Activated CD8-positive, alpha-beta memory T cell treated with anti-CD3 and anti-CD28 coated beads, Interleukin-2, amount 50 U/mL, for 24 hours (primary cell): ENCODE data around the gene RBMS1.

ENCODE experiments used
- DNase-seq: peaks from one replicate; pipeline ENCODE4 v3.0.0-alpha.2; 2020; ENCODE audit errors: extremely low read depth

Gene RBMS1

GRCh38 chr2:160278101-160278878 is 215.3 kb downstream of the RBMS1 start:
- DNase-seq = no peak

DNA sequence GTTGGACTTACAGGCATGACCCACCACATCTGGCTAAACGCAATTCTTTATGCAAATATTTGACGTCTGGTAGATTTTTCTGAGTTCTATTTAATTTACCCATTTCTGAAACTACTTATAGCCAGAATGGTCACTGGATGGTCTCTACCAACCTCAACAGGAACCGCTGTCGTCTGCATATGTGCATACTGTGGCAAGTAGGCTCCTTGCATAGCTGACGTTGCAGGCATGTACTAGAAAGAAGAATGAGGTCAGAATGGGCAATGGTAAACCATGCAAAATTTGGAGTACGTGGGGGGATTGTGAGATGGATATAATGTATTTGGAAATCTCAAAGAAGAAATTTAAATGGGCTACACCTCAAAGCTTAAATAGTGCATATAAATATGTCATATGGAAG is 216.5 kb downstream of the RBMS1 start:
- DNase-seq = no peak

- no peak for DNase-seq
These were observed 218.0 kb downstream of the RBMS1 start for GRCh38 chr2:160275656-160276055.

DNA sequence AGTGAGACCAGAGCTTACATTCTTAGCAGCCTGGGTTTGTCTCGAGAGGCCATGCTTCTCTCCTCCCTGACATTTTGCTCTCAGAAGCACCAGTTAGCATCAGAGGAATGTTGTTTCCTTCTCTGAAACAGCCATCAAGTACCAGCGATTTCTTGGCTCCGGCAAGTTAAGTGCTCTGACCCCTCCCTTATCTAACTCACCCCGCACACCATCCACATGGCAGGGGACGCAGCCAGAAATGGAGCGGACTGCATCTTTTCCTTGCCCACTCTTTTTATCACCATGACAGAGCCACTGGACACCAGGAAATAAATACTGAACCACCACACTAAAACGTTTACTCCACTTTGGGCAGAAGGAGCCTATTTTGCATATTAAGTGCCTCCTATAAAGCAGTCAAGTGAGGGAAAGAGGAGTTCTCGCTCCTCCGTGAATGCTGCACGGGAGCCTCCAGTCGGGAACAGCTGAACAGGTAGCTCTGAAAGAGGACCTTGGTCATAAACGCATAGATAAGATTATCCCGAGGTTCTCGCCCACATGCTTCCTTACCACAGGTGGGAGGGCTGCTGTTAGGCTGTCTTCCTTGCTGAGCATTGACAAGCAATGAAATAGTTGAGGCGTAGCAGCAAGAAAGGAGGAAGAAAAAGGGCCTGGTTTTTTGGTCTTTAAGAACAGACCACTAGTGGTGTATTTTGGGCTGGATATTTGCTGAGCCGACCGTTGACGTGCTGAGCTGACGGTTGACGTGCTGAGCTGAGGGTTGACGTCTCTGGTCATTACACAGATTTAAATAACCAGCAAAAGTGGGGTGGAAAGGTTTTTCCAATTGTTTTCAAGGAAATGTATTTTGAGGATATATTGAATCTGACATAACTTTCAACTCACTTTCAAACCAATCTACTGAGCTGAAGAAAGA is 222.2 kb downstream of the RBMS1 start:
- DNase-seq = no peak

GRCh38 chr2:160270571-160271113 is 223.0 kb downstream of the RBMS1 start:
- no peak for DNase-seq

- DNase-seq = peak; percentile 24
These were observed 223.6 kb downstream of the RBMS1 start for GRCh38 chr2:160269803-160270570.

- DNase-seq = no peak
These were observed 224.2 kb downstream of the RBMS1 start for GRCh38 chr2:160269365-160269764.

DNA sequence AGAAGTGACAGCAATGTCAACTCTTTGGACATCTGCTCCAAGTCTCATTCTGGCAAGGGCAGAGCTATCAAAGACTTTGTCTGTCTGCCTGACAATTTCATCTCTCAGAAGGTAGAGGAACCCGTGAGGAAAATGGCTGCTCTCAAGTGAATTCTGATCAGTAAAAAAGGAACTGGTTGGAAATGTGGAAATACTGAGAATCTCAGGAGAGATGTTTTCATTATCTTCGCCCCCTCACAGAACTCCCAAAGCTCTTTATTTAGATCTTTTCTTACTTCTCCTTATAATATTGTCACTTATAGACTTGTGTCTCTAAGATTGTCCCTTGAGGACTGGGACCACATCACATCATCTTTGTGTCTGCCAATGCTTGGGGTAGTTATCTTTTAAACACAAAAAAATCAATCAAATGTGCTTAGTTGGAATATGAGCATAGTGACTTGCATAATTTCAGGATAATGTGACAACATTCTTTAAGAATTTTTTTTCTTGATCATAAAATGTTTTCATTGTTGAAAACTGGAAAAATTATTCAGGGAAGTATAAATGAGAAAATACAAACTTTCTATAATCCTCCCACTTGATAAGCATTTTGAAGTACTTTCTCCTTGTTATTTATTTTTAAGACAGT is 225.3 kb downstream of the RBMS1 start:
- DNase-seq = no peak

GRCh38 chr2:160267692-160268091 is 225.9 kb downstream of the RBMS1 start:
- DNase-seq = no peak

DNA sequence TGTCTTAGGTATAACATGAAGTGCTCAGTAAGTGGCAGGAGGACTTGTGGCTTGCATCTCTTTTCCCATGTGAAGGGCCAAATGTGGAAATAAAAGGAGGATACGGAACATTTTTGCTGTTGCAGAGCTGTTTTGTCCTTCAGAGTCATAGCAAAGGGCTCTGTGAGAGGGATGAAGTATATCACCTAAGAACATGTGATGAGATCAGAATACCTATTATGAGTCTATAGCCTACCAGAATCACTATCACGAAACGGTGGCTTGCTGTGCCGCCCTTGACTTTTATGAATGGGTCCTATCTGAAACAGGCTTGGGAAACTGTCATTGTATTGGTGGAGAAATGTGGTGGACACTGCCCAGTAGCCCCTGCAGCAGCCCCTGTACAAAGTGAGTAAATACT is 226.6 kb downstream of the RBMS1 start:
- no peak for DNase-seq

- no peak for DNase-seq
These were observed 227.5 kb downstream of the RBMS1 start for GRCh38 chr2:160266037-160266551.

GRCh38 chr2:160264308-160264707 is 229.3 kb downstream of the RBMS1 start:
- no peak for DNase-seq

DNA sequence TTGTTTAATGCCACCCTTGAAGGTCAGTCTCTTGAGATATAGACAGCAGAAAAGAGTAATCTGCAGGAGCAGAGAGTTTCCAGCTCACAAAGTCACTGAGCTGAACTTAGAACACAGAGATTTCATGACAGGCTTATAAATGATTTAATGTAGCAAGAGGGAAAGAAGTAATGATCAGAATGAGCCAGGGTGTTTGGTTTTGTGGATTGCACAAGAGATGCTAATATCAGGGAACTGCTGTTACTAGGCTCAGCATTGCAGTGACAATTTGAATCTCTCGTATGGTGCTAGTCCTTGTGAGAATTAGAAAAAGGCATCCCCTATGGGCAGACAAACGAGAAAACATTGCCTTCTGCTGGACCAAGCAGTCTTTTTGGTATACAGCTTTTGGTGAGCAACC is 231.9 kb downstream of the RBMS1 start:
- DNase-seq = no peak

GRCh38 chr2:160258492-160258805 is 235.2 kb downstream of the RBMS1 start:
- DNase-seq = no peak

GRCh38 chr2:160257743-160258491 is 235.7 kb downstream of the RBMS1 start:
- no peak for DNase-seq

DNA sequence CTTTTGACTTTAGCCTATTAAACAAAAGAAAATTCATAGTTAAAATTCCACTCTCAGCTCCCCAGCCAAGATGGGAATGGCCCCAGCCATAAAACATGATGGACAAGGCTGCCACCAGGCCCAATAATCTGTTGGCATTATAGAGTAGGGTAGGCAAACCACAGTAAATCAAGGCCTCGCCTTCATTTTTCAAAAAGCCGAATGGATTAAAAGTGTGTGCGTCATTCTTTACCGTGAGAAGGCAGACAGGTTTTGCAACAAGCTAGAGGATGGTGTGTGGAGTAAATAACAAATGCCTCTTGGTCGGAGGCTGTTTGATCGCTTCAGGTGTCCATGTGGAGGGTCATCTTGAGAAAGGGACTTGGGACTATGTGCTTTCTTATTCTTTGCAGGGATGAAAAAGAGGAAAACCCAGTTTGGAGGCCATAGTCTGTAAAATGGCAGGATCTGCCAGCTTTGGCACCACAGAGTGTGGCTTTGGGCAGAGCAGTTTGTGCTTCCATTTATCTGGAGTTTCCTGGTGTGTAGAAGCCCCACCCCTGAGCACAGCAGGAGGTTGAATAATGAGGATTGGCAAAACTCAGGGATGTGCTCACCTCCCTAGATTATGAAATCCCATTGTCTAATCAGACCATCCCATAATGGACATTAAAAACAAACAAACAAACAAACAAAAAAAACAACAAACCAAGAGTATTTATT is 236.4 kb downstream of the RBMS1 start:
- no peak for DNase-seq

GRCh38 chr2:160256507-160256906 is 237.1 kb downstream of the RBMS1 start:
- no peak for DNase-seq

DNA sequence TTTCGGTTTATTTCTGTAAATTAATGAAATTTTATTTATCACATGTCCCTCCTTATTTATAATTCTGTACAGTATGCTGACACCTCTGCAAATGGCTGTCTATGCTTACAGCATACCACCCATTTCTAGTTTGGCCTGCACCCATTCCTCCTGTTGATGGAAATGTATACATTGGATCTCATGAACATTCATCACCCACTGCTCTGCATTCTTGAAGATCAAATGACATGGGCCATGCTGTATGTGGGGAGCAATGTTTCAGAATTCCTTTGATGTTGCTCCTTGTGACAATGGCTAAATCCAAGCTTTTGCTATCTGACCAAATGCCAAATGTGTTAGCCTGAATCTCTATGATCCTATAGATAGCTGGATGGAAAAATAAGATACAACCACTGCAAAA is 238.2 kb downstream of the RBMS1 start:
- no peak for DNase-seq

GRCh38 chr2:160254189-160254762 is 239.3 kb downstream of the RBMS1 start:
- DNase-seq = no peak
